K562 (cell line): Measurements from ENCODE around the gene FMO1.

Experiments used
- CTCF ChIP-seq, 3 experiments: IDR thresholded peaks in 2 of 3; conservative IDR thresholded peaks in 1 of 3; 2 replicates each; pipeline ENCODE4 v1.5.1; 2011 to 2012; ENCODE audit warnings: low read length in 3 of 3, mild to moderate bottlenecking in 3 of 3, control low read depth in 2 of 3, improper control_type of control experiment in 1 of 3, inconsistent platforms in 1 of 3, low read depth in 1 of 3, mixed read lengths in 1 of 3, moderate library complexity in 1 of 3; ENCODE audit not compliant: insufficient read depth in 2 of 3
- KLF10 ChIP-seq: fragments of 250-450 bp; sonication (Bioruptor Pico); IDR thresholded peaks from 2 replicates; pipeline ENCODE4 v1.6.1; 2021; ENCODE audit warnings: matching md5 sums
- MAFK ChIP-seq: IDR thresholded peaks from 2 replicates; pipeline ENCODE4 v1.6.1; 2011; ENCODE audit warnings: low read length, improper control_type of control experiment
- POLR2A ChIP-seq: fragments of 450-650 bp; conservative IDR thresholded peaks from 2 replicates; pipeline ENCODE4 v1.6.1; 2016
- RCOR1 ChIP-seq, 2 experiments: IDR thresholded peaks; 2 replicates each; pipeline ENCODE4 v1.6.1; 2012; ENCODE audit warnings: low read depth in 2 of 2, low read length in 2 of 2, borderline replicate concordance in 1 of 2, improper control_type of control experiment in 1 of 2
- REST ChIP-seq, 2 experiments: fragments of 450-650 bp; formaldehyde crosslinking in 1 of 2; IDR thresholded peaks; 2 replicates each; pipeline versions ENCODE4 v1.4.0 to v1.6.1; 2014 to 2020; ENCODE audit warnings: mild to moderate bottlenecking in 2 of 2, borderline replicate concordance in 1 of 2, low read depth in 1 of 2
- RUNX1 ChIP-seq: sonication (generic); IDR thresholded peaks from 2 replicates; pipeline ENCODE4 v1.6.1; 2016; ENCODE audit warnings: antibody characterized with exemption, low read depth
- SMC3 ChIP-seq: conservative IDR thresholded peaks from 2 replicates; pipeline ENCODE4 v1.6.1; 2011; ENCODE audit warnings: low read depth, low read length, improper control_type of control experiment; ENCODE audit not compliant: insufficient read depth
- SP2 ChIP-seq: IDR thresholded peaks from 2 replicates; pipeline ENCODE4 v1.6.1; 2011; ENCODE audit warnings: mild to moderate bottlenecking, low read depth, low read length, moderate library complexity; ENCODE audit not compliant: poor library complexity, severe bottlenecking; ENCODE audit errors: extremely low read depth
- TAF1 ChIP-seq: IDR thresholded peaks from 2 replicates; pipeline ENCODE4 v1.6.1; 2011; ENCODE audit warnings: mild to moderate bottlenecking, low read length, moderate library complexity; ENCODE audit not compliant: insufficient read depth, control insufficient read depth, severe bottlenecking; ENCODE audit errors: extremely low read depth

- TF ChIP-seq CTCF (IDR thresholded peaks at IDR 0.05 in 2 of 3, conservative IDR thresholded peaks at IDR 0.05 in 1 of 3; ENCODE audit: insufficient read depth in 2 of 3, low read depth in 1 of 3, low read length in 3 of 3) (no peak), MAFK (no peak), SP2 (no peak), RCOR1 (IDR thresholded peaks at IDR 0.05; ENCODE audit: borderline replicate concordance in 1 of 2, low read depth in 2 of 2, low read length in 2 of 2) (no peak), SMC3 (no peak), RUNX1 (no peak), POLR2A (no peak), REST (IDR thresholded peaks at IDR 0.05; ENCODE audit: borderline replicate concordance) (no peak), REST (CRISPR knock-in tag; IDR thresholded peaks at IDR 0.05; ENCODE audit: low read depth) (no peak), KLF10 (CRISPR knock-in tag) (no peak), TAF1 (no peak)
Measured at GRCh38 chr1:171334024-171334640, 85.8 kb downstream of the FMO1 start.
